Erythroblast (primary cell): ENCODE data around the gene GON7.

Experiments used
- GATA1 ChIP-seq: IDR thresholded peaks from 2 replicates; pipeline ENCODE4 v1.6.1; 2011; ENCODE audit warnings: low read depth, mild to moderate bottlenecking, control low read depth, low read length, moderate library complexity
- POLR2A ChIP-seq: IDR thresholded peaks from 2 replicates; pipeline ENCODE4 v1.6.1; 2011; ENCODE audit warnings: mild to moderate bottlenecking, low read length

DNA sequence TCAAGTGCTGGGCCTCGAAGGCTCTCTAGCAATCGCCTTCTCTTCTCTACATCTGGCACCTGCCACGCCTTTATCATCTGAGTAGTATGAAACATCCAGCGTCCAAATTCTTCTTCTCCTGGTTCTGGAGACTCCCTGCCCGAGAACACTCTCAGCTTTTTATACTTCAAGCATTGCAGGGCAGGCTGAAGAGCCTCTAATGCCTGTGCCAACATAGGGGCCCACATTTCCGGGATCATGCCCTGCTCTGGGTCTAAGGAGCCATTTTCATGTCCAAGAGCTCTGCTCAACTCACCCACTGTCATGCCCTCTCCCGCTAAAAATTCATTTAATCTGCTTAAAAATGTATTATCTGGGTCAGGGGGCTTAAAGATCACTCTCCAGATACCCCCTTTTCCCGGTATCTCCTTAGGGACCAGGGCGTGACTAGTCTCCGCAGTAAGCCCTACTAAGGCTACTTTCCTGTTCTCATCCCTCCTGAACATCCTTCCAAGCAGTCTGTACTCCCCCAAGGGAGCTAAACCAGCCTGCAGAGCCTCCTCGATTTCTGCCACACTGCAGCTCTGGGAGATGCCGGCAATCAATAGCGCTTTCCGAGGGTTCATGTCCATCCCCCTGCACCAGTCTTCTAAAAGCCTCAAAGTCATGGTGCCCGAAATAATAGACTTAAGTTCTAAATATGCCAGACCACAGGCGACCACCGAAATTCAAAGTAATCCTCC, 23.1 kb downstream of the GON7 start:
- TF ChIP-seq POLR2A (no peak), GATA1 (no peak)
